Measurements from ENCODE around the gene MYO9A.

DNA sequence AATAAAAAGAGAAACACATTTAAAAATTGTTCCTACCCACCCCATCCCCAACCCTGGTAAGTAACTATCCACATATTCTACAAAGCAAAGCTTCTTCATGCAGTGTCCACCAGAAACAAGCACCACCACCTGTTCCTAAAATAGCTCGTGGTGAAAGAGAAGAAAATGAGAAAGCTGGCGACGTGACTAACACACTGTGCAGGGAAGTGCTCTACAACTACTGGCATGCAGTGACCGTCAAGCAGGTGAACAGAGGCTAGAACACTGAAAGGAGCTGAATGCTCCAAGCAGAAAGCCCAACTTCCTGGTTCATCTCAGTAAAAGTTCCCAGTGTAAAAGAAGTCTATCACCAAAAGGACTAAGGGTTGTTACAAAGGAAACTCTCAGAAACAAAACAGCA is 226.9 kb downstream of the MYO9A start:
- TF ChIP-seq, protein P1, sequence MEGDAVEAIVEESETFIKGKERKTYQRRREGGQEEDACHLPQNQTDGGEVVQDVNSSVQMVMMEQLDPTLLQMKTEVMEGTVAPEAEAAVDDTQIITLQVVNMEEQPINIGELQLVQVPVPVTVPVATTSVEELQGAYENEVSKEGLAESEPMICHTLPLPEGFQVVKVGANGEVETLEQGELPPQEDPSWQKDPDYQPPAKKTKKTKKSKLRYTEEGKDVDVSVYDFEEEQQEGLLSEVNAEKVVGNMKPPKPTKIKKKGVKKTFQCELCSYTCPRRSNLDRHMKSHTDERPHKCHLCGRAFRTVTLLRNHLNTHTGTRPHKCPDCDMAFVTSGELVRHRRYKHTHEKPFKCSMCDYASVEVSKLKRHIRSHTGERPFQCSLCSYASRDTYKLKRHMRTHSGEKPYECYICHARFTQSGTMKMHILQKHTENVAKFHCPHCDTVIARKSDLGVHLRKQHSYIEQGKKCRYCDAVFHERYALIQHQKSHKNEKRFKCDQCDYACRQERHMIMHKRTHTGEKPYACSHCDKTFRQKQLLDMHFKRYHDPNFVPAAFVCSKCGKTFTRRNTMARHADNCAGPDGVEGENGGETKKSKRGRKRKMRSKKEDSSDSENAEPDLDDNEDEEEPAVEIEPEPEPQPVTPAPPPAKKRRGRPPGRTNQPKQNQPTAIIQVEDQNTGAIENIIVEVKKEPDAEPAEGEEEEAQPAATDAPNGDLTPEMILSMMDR (IDR thresholded peaks at IDR 0.05): no peak
- TF ChIP-seq POLR2A (IDR thresholded peaks at IDR 0.05): no peak
- TF ChIP-seq POLR2AphosphoS5 (IDR thresholded peaks at IDR 0.05): no peak

Data from breast epithelium (tissue), 3 donors.